ENCODE data around the gene SMG6. TPM values are rescaled to one million over a fixed set of nuclear protein-coding genes. Genes with fewer than 3 reads are reported as not detected.

Gene SMG6
- total RNA-seq, 1 experiment from 2014 or later = 13.5 TPM

- no peaks in the 10 kb centered on the region for H3K27me3 Mint-ChIP-seq (ENCODE audit: unreplicated experiment)
- BruUV-seq (replicated peaks) = no TSS peak
- intact Hi-C loops (cut with micrococcal nuclease; ENCODE audit: unreplicated experiment) = no loop called here
- CTCF ChIA-PET = no interaction called here
- no peaks in the 10 kb centered on the region for H3K4me1 Mint-ChIP-seq (ENCODE audit: low read depth, unreplicated experiment)
- no peak overlapping the region for H3K27ac Mint-ChIP-seq (ENCODE audit: unreplicated experiment)
- no peak for DNase-seq
- H3K4me3 Mint-ChIP-seq (ENCODE audit: low read depth, unreplicated experiment) = no peak overlapping the region
- no peak for TF ChIP-seq CTCF (IDR thresholded peaks at IDR 0.05; ENCODE audit: unreplicated experiment)
- H3K9me3 Mint-ChIP-seq (ENCODE audit: low read depth, unreplicated experiment) = no peaks in the 10 kb centered on the region
- no peaks in the 10 kb centered on the region for H3K36me3 Mint-ChIP-seq (ENCODE audit: insufficient read depth, unreplicated experiment)
Observed at GRCh38 chr17:2312736-2313135, 9.2 kb upstream of the SMG6 start.

DNA sequence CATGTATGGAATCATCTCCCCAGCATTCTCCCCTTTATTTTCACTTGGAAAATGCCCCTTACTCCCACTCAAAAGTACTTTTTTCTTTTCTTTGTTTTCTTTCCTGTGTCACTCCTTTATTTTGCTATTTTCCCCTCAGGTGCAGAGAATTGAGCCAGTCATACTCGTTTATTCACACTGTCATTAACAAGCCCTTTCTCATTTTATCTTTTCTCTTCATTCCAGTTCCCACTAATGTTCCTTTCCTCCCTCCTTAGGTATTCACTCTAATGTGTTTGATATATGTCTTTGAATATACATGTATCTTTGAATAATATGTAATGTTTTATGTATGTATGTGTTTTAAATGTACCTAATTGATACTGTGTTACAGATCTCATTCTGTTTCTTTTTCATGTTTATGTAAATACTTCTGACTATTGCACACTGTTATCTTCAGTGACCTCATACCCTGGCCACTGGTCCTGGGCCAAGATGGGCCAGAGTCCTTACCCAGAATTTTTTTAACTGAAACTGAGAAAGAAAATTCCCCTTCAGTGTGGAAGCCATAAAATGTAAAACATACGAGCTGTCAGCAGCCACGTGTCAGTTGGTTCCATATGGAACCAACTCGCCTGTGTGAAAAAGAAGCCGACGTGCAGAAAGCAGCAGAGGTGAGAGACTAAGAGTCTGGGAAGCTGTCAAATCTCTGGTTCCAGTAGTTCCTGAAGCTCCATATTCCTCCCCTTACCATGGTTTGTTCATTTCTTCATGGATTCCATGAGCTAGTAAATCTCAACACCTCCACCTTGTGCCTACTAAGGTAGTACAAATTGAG lies 6.0 kb upstream of the SMG6 start:
- intact Hi-C loops (cut with micrococcal nuclease; ENCODE audit: unreplicated experiment) = no loop called here
- CTCF ChIA-PET = no interaction called here
- TF ChIP-seq CTCF (IDR thresholded peaks at IDR 0.05; ENCODE audit: unreplicated experiment) = no peak
- no peaks in the 10 kb centered on the region for H3K27me3 Mint-ChIP-seq (ENCODE audit: unreplicated experiment)
- H3K4me3 Mint-ChIP-seq (ENCODE audit: low read depth, unreplicated experiment) = no peak overlapping the region
- no peaks in the 10 kb centered on the region for H3K9me3 Mint-ChIP-seq (ENCODE audit: low read depth, unreplicated experiment)
- no TSS peak for BruUV-seq (replicated peaks)
- H3K4me1 Mint-ChIP-seq (ENCODE audit: low read depth, unreplicated experiment) = peaks cover 14% of the 10 kb centered on the region
- H3K27ac Mint-ChIP-seq (ENCODE audit: unreplicated experiment) = no peak overlapping the region
- DNase-seq = no peak
- peaks cover 6% of the 10 kb centered on the region for H3K36me3 Mint-ChIP-seq (ENCODE audit: insufficient read depth, unreplicated experiment)

GRCh38 chr17:2304931-2305330 lies 1.3 kb upstream of the SMG6 start:
- CTCF ChIA-PET = no interaction called here
- no peak overlapping the region for H3K4me3 Mint-ChIP-seq (ENCODE audit: low read depth, unreplicated experiment)
- H3K36me3 Mint-ChIP-seq (ENCODE audit: insufficient read depth, unreplicated experiment) = peaks cover 26% of the 10 kb centered on the region

GRCh38 chr17:2302778-2303203 lies 794 bp downstream of the SMG6 start:
- intact Hi-C loops (cut with micrococcal nuclease; ENCODE audit: unreplicated experiment) = no loop called here
- Mint-ChIP-seq H3K36me3 (ENCODE audit: insufficient read depth, unreplicated experiment) (peaks cover 26% of the 10 kb centered on the region), H3K4me3 (ENCODE audit: low read depth, unreplicated experiment) (peak overlapping the region; percentile 79), H3K4me1 (ENCODE audit: low read depth, unreplicated experiment) (peaks cover 14% of the 10 kb centered on the region), H3K9me3 (ENCODE audit: low read depth, unreplicated experiment) (no peaks in the 10 kb centered on the region), H3K27ac (ENCODE audit: unreplicated experiment) (no peak overlapping the region), H3K27me3 (ENCODE audit: unreplicated experiment) (no peaks in the 10 kb centered on the region)
- TF ChIP-seq CTCF (IDR thresholded peaks at IDR 0.05; ENCODE audit: unreplicated experiment) = no peak
- BruUV-seq (replicated peaks) = TSS peak; percentile 47
- DNase-seq = no peak
- CTCF ChIA-PET = interaction anchor here (0.9 to 1.4 kb wide), 2 partner anchors 50 to 58 kb away, joined by 3 read pairs; no protein-coding TSS in a partner anchor

More at GRCh38 chr17:2304931-2305330, 1.3 kb upstream of the SMG6 start:
- no peak overlapping the region for H3K27ac Mint-ChIP-seq (ENCODE audit: unreplicated experiment)
- TSS peak; percentile 86 for BruUV-seq (replicated peaks)
- H3K9me3 Mint-ChIP-seq (ENCODE audit: low read depth, unreplicated experiment) = no peaks in the 10 kb centered on the region
- no peak for TF ChIP-seq CTCF (IDR thresholded peaks at IDR 0.05; ENCODE audit: unreplicated experiment)
- intact Hi-C loops (cut with micrococcal nuclease; ENCODE audit: unreplicated experiment) = no loop called here
- peaks cover 14% of the 10 kb centered on the region for H3K4me1 Mint-ChIP-seq (ENCODE audit: low read depth, unreplicated experiment)
- no peaks in the 10 kb centered on the region for H3K27me3 Mint-ChIP-seq (ENCODE audit: unreplicated experiment)
- DNase-seq = no peak
